Activated CD8-positive, alpha-beta memory T cell treated with anti-CD3 and anti-CD28 coated beads, Interleukin-2, amount 50 U/mL, for 24 hours (primary cell): ENCODE data around the gene STK32B.
"Not testable (repeated sequence)": the region's sequence is repeated elsewhere in the genome, so short reads cannot be mapped to it uniquely, and the experiment has no call there.

Experiments used
- DNase-seq: peaks from one replicate; pipeline ENCODE4 v3.0.0-alpha.2; 2020; ENCODE audit errors: extremely low read depth

The STK32B gene

GRCh38 chr4:5051278-5052203 lies at the start of gene STK32B:
Gene STK32B (plus strand): TSS chr4:5051480.
- no peak for DNase-seq

- DNase-seq: not testable (repeated sequence)
Observed at GRCh38 chr4:5001641-5002040, 49.6 kb upstream of the STK32B start.

- no peak for DNase-seq
Observed at GRCh38 chr4:5003372-5003857, 47.9 kb upstream of the STK32B start.

GRCh38 chr4:5003918-5004317 lies 47.4 kb upstream of the STK32B start:
- DNase-seq: no peak

- DNase-seq: no peak
Observed at GRCh38 chr4:5004496-5004895, 46.8 kb upstream of the STK32B start.

GRCh38 chr4:5006932-5007331 lies 44.3 kb upstream of the STK32B start:
- not testable (repeated sequence) for DNase-seq

- DNase-seq: no peak
Observed at GRCh38 chr4:5009796-5010195, 41.5 kb upstream of the STK32B start.

GRCh38 chr4:5010984-5011383 lies 40.3 kb upstream of the STK32B start:
- no peak for DNase-seq

GRCh38 chr4:5012244-5012898 lies 38.9 kb upstream of the STK32B start:
- DNase-seq: no peak

- DNase-seq: no peak
Observed at GRCh38 chr4:5012958-5013357, 38.3 kb upstream of the STK32B start.

- DNase-seq: no peak
Observed at GRCh38 chr4:5014007-5014682, 37.1 kb upstream of the STK32B start.

GRCh38 chr4:5018096-5018495 lies 33.2 kb upstream of the STK32B start:
- DNase-seq: no peak

GRCh38 chr4:5018603-5019002 lies 32.7 kb upstream of the STK32B start:
- DNase-seq: no peak

GRCh38 chr4:5019274-5019673 lies 32.0 kb upstream of the STK32B start, which contains the start of gene CYTL1:
Gene CYTL1 (minus strand): TSS chr4:5019458. CDS start chr4:5019445, 13 bp downstream.
- no peak for DNase-seq

- DNase-seq: no peak
Observed at GRCh38 chr4:5019796-5020195, 31.5 kb upstream of the STK32B start.

GRCh38 chr4:5020341-5020740 lies 30.9 kb upstream of the STK32B start:
- no peak for DNase-seq

GRCh38 chr4:5021546-5021945 lies 29.7 kb upstream of the STK32B start:
- no peak for DNase-seq

- no peak for DNase-seq
Observed at GRCh38 chr4:5024673-5025072, 26.6 kb upstream of the STK32B start.

GRCh38 chr4:5026371-5026770 lies 24.9 kb upstream of the STK32B start:
- no peak for DNase-seq

- DNase-seq: no peak
Observed at GRCh38 chr4:5027346-5027745, 23.9 kb upstream of the STK32B start.

GRCh38 chr4:5028480-5028879 lies 22.8 kb upstream of the STK32B start:
- no peak for DNase-seq

- no peak for DNase-seq
Observed at GRCh38 chr4:5029447-5029846, 21.8 kb upstream of the STK32B start.
